ENCODE measurements around the gene UGP2.
A peak's percentile ranks its signal among the peaks of the same experiment; 100 is the strongest.
"Not testable (repeated sequence)": the region's sequence is repeated elsewhere in the genome, so short reads cannot be mapped to it uniquely, and the experiment has no call there.

UGP2 gene

GRCh38 chr2:63841254-63842022 lies at the start of gene UGP2:
Gene UGP2, plus strand, starts transcription at chr2:63841896. Its CDS starts 290 bp downstream, at chr2:63842186.
- peak; percentile 20 for TF ChIP-seq CTCF (IDR thresholded peaks at IDR 0.05; ENCODE audit: insufficient read depth, missing control alignments)
- DNase-seq (ENCODE audit: insufficient read length, low spot score) (no peak), FAIRE-seq (no peak)

- FAIRE-seq (no peak), DNase-seq (ENCODE audit: insufficient read length, low spot score) (no peak)
- no peak for TF ChIP-seq CTCF (IDR thresholded peaks at IDR 0.05; ENCODE audit: insufficient read depth, missing control alignments)
Measured at GRCh38 chr2:63792530-63792929, 49.2 kb upstream of the UGP2 start.

- TF ChIP-seq CTCF (IDR thresholded peaks at IDR 0.05; ENCODE audit: insufficient read depth, missing control alignments): no peak
- FAIRE-seq: no peak
- DNase-seq (ENCODE audit: insufficient read length, low spot score): no peak
Measured at GRCh38 chr2:63796366-63796765, 45.3 kb upstream of the UGP2 start.

GRCh38 chr2:63796796-63797195 lies 44.9 kb upstream of the UGP2 start:
- DNase-seq (ENCODE audit: insufficient read length, low spot score) (no peak), FAIRE-seq (no peak)
- TF ChIP-seq CTCF (IDR thresholded peaks at IDR 0.05; ENCODE audit: insufficient read depth, missing control alignments): no peak

- no peak for TF ChIP-seq CTCF (IDR thresholded peaks at IDR 0.05; ENCODE audit: insufficient read depth, missing control alignments)
- DNase-seq (ENCODE audit: insufficient read length, low spot score): no peak
- FAIRE-seq: no peak
Measured at GRCh38 chr2:63801455-63801854, 40.2 kb upstream of the UGP2 start.

GRCh38 chr2:63805412-63805811 lies 36.3 kb upstream of the UGP2 start:
- FAIRE-seq (no peak), DNase-seq (ENCODE audit: insufficient read length, low spot score) (no peak)
- TF ChIP-seq CTCF (IDR thresholded peaks at IDR 0.05; ENCODE audit: insufficient read depth, missing control alignments): no peak

- not testable (repeated sequence) for FAIRE-seq; DNase-seq (ENCODE audit: insufficient read length, low spot score)
Measured at GRCh38 chr2:63808036-63808435, 33.7 kb upstream of the UGP2 start.

GRCh38 chr2:63808911-63809310 lies 32.8 kb upstream of the UGP2 start:
- DNase-seq (ENCODE audit: insufficient read length, low spot score); FAIRE-seq: not testable (repeated sequence)
